WTC11 (cell line): ENCODE results near the gene SP7. TPM values are rescaled to one million over a fixed set of nuclear protein-coding genes. Genes with fewer than 3 reads are reported as not detected.
A peak's percentile ranks its signal among the peaks of the same experiment; 100 is the strongest.

ENCODE experiments used
- ATAC-seq: fragments of 200-7000 bp; cut with Tn5 transposase; 2 replicates; pipeline ENCODE4 v1.10.0; 2021; ENCODE audit warnings: mild to moderate bottlenecking, moderate library complexity
- CTCF ChIA-PET: fragments of 300-600 bp; sonication (Branson Sonifier 250); formaldehyde crosslinking; loops from one replicate; lab custom pipeline; 2021; ENCODE audit warnings: antibody characterized with exemption; lab: Charles Lee
- POLR2A ChIA-PET: fragments of 350-600 bp; sonication (Branson Sonifier 250); formaldehyde crosslinking; loops from one replicate; lab custom pipeline; 2021; ENCODE audit warnings: antibody characterized with exemption; lab: Charles Lee
- DNase-seq: peaks from one replicate; pipeline ENCODE4 v3.0.0; 2021; ENCODE audit warnings: low spot score
- H3K27ac Mint-ChIP-seq: 2 replicates; pipeline ENCODE4 v1.8.0; 2021; ENCODE audit warnings: mixed read lengths
- H3K27me3 Mint-ChIP-seq: 2 replicates; pipeline ENCODE4 v1.8.0; 2021; ENCODE audit warnings: low read depth, mild to moderate bottlenecking, moderate library complexity, mixed read lengths
- H3K36me3 Mint-ChIP-seq: 2 replicates; pipeline ENCODE4 v1.8.0; 2021; ENCODE audit warnings: mixed read lengths
- H3K4me1 Mint-ChIP-seq: 2 replicates; pipeline ENCODE4 v1.8.0; 2022; ENCODE audit warnings: mixed read lengths
- H3K4me3 Mint-ChIP-seq: 2 replicates; pipeline ENCODE4 v1.8.0; 2021; ENCODE audit warnings: mild to moderate bottlenecking, moderate library complexity, mixed read lengths
- H3K9me3 Mint-ChIP-seq: 2 replicates; pipeline ENCODE4 v1.8.0; 2021; ENCODE audit warnings: mixed read lengths
- ATF1 ChIP-seq: sonication (generic); formaldehyde crosslinking; IDR thresholded peaks from 2 replicates; pipeline ENCODE4 v1.8.1; 2023; ENCODE audit warnings: mild to moderate bottlenecking, moderate library complexity, missing genetic modification reagents
- CREB1 ChIP-seq: sonication (generic); formaldehyde crosslinking; IDR thresholded peaks from 2 replicates; pipeline ENCODE4 v1.8.0; 2023; ENCODE audit warnings: mild to moderate bottlenecking, missing genetic modification reagents
- ESRRA ChIP-seq: sonication (generic); formaldehyde crosslinking; IDR thresholded peaks from 2 replicates; pipeline ENCODE4 v1.8.1; 2022; ENCODE audit warnings: mild to moderate bottlenecking, missing genetic modification reagents, borderline replicate concordance
- GRHL2 ChIP-seq: fragments of 250-450 bp; sonication (Bioruptor Pico); IDR thresholded peaks from 2 replicates; pipeline ENCODE4 v1.8.0; 2022; ENCODE audit warnings: mild to moderate bottlenecking, moderate library complexity; ENCODE audit not compliant: insufficient replicate concordance, severe bottlenecking
- GTF2I ChIP-seq: fragments of 250-450 bp; sonication (Bioruptor Pico); conservative IDR thresholded peaks from 2 replicates; pipeline ENCODE4 v1.4.0; 2021; ENCODE audit warnings: mild to moderate bottlenecking
- MYBL2 ChIP-seq: sonication (generic); formaldehyde crosslinking; IDR thresholded peaks from 2 replicates; pipeline ENCODE4 v1.8.1; 2023; ENCODE audit warnings: mild to moderate bottlenecking, moderate library complexity, missing genetic modification reagents
- NFATC4 ChIP-seq: fragments of 250-450 bp; sonication (Bioruptor Pico); IDR thresholded peaks from 2 replicates; pipeline ENCODE4 v1.9.0; 2021; ENCODE audit warnings: mild to moderate bottlenecking
- NFYB ChIP-seq: sonication (generic); formaldehyde crosslinking; conservative IDR thresholded peaks from 2 replicates; pipeline ENCODE4 v1.8.0; 2022; ENCODE audit warnings: low read depth, missing genetic modification reagents
- NR2C2 ChIP-seq: sonication (generic); formaldehyde crosslinking; IDR thresholded peaks from 2 replicates; pipeline ENCODE4 v1.8.0; 2022; ENCODE audit warnings: mild to moderate bottlenecking, missing genetic modification reagents
- SMAD4 ChIP-seq: sonication (generic); formaldehyde crosslinking; IDR thresholded peaks from 2 replicates; pipeline ENCODE4 v1.8.0; 2022; ENCODE audit warnings: mild to moderate bottlenecking, missing genetic modification reagents
- TEAD4 ChIP-seq: sonication (generic); formaldehyde crosslinking; IDR thresholded peaks from 2 replicates; pipeline ENCODE4 v1.8.0; 2022; ENCODE audit warnings: mild to moderate bottlenecking, missing genetic modification reagents
- ZNF138 ChIP-seq: sonication (generic); formaldehyde crosslinking; conservative IDR thresholded peaks from 2 replicates; pipeline ENCODE4 v1.8.1; 2022; ENCODE audit warnings: mild to moderate bottlenecking, moderate library complexity, missing genetic modification reagents
- ZNF232 ChIP-seq: sonication (generic); formaldehyde crosslinking; IDR thresholded peaks from 2 replicates; pipeline ENCODE4 v1.8.0; 2022; ENCODE audit warnings: mild to moderate bottlenecking, missing genetic modification reagents
- ZNF396 ChIP-seq: fragments of 250-450 bp; sonication (Bioruptor Pico); IDR thresholded peaks from 2 replicates; pipeline ENCODE4 v1.8.0; 2021; ENCODE audit warnings: mild to moderate bottlenecking, moderate library complexity, borderline replicate concordance
- total RNA-seq: library from RNA; stranded (reverse); gene quantifications from 3 replicates; pipeline ENCODE4 v1.2.3, GENCODE V29; 2021
- TF ChIP-seq, protein P1 (sequence below): sonication (generic); formaldehyde crosslinking; IDR thresholded peaks from 2 replicates; pipeline ENCODE4 v1.8.1; 2022; ENCODE audit warnings: mild to moderate bottlenecking, moderate library complexity, missing genetic modification reagents
- TF ChIP-seq, protein P2 (sequence below): sonication (generic); formaldehyde crosslinking; IDR thresholded peaks from 2 replicates; pipeline ENCODE4 v1.8.1; 2023; ENCODE audit warnings: mild to moderate bottlenecking, missing genetic modification reagents, moderate library complexity
- TF ChIP-seq, protein P3 (sequence below): sonication (generic); formaldehyde crosslinking; IDR thresholded peaks from 2 replicates; pipeline ENCODE4 v1.8.1; 2023; ENCODE audit warnings: mild to moderate bottlenecking, missing genetic modification reagents
- TF ChIP-seq, protein P4 (sequence below): sonication (generic); formaldehyde crosslinking; IDR thresholded peaks from 2 replicates; pipeline ENCODE4 v1.8.1; 2022; ENCODE audit warnings: low read depth, mild to moderate bottlenecking, moderate library complexity, missing genetic modification reagents, borderline replicate concordance

Gene SP7
- total RNA-seq, 1 experiment from 2014 or later: 0.09 TPM

DNA sequence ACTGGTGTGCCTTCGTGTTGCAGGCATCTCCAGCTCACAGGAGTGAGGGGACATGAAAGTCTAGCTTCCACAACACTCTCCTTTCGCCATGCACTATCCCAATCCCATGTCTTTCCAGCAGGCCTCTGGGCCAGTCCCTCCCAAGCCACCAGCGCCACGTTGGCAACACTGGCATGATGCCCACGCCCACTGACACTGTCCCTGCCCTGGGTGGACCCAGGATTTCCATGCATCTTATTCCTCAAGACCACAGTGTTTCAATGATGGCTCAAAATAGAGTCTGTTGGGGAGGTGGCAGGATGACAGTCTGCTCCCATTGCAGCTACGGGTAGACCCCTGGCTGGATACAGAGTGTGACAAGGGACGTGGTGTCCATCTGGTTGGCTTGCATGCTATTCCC is 2.3 kb downstream of the SP7 start:
- peak overlapping the region; percentile 46; the same call in 1 of the 2 replicates for H3K27ac Mint-ChIP-seq
- H3K27me3 Mint-ChIP-seq: peaks cover 52% of the 10 kb centered on the region
- ATAC-seq: no peak
- ChIA-PET CTCF (interaction anchor here (1.2 to 2.6 kb wide), 5 partner anchors 12 to 148 kb away, joined by 5 to 20 read pairs (median 7); partner anchors contain the start of gene AAAS), POLR2A (no interaction called here)
- no peak overlapping the region for H3K4me3 Mint-ChIP-seq
- TF ChIP-seq MYBL2 (CRISPR knock-in tag) (no peak), SMAD4 (CRISPR knock-in tag) (no peak)
- no peaks in the 10 kb centered on the region for H3K9me3 Mint-ChIP-seq
- DNase-seq: no peak
- H3K4me1 Mint-ChIP-seq: peaks cover 15% of the 10 kb centered on the region
- H3K36me3 Mint-ChIP-seq: no peaks in the 10 kb centered on the region

DNA sequence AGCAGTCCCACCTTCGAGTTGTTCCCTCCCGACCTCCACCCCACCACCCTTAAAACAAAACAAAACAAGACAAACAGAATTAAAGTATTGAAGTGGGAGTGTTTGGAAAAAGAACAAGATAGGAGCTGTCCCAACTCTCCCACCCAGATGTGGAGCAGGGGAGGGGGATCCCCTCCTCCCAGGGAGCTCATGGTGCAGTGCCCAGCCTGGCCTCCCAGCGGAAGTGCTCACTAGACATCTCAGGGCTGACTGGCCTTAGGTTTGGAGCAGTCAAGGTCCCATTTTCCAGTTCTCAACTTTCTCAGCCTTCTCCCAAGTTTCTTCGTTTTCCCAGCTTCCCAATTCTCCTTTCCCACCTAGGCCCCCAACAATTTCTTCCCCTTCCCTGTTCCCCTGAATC is 2.9 kb downstream of the SP7 start:
- ATAC-seq: no peak
- TF ChIP-seq ESRRA (CRISPR knock-in tag): no peak
- TF ChIP-seq ZNF138: no peak
- TF ChIP-seq, protein P1, sequence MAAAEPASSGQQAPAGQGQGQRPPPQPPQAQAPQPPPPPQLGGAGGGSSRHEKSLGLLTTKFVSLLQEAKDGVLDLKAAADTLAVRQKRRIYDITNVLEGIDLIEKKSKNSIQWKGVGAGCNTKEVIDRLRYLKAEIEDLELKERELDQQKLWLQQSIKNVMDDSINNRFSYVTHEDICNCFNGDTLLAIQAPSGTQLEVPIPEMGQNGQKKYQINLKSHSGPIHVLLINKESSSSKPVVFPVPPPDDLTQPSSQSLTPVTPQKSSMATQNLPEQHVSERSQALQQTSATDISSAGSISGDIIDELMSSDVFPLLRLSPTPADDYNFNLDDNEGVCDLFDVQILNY (CRISPR knock-in tag): no peak
- TF ChIP-seq NFATC4 (CRISPR knock-in tag): no peak
- no peak for TF ChIP-seq NFYB (CRISPR knock-in tag)
- TF ChIP-seq, protein P2, sequence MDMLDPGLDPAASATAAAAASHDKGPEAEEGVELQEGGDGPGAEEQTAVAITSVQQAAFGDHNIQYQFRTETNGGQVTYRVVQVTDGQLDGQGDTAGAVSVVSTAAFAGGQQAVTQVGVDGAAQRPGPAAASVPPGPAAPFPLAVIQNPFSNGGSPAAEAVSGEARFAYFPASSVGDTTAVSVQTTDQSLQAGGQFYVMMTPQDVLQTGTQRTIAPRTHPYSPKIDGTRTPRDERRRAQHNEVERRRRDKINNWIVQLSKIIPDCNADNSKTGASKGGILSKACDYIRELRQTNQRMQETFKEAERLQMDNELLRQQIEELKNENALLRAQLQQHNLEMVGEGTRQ (CRISPR knock-in tag): no peak
- TF ChIP-seq NR2C2 (CRISPR knock-in tag): no peak
- TF ChIP-seq, protein P3, sequence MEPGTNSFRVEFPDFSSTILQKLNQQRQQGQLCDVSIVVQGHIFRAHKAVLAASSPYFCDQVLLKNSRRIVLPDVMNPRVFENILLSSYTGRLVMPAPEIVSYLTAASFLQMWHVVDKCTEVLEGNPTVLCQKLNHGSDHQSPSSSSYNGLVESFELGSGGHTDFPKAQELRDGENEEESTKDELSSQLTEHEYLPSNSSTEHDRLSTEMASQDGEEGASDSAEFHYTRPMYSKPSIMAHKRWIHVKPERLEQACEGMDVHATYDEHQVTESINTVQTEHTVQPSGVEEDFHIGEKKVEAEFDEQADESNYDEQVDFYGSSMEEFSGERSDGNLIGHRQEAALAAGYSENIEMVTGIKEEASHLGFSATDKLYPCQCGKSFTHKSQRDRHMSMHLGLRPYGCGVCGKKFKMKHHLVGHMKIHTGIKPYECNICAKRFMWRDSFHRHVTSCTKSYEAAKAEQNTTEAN (CRISPR knock-in tag): no peak
- TF ChIP-seq, protein P4, sequence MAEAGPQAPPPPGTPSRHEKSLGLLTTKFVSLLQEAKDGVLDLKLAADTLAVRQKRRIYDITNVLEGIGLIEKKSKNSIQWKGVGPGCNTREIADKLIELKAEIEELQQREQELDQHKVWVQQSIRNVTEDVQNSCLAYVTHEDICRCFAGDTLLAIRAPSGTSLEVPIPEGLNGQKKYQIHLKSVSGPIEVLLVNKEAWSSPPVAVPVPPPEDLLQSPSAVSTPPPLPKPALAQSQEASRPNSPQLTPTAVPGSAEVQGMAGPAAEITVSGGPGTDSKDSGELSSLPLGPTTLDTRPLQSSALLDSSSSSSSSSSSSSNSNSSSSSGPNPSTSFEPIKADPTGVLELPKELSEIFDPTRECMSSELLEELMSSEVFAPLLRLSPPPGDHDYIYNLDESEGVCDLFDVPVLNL (CRISPR knock-in tag): no peak
- TF ChIP-seq ZNF396: no peak
- TF ChIP-seq GTF2I: no peak
- Mint-ChIP-seq H3K9me3 (no peaks in the 10 kb centered on the region), H3K36me3 (no peaks in the 10 kb centered on the region), H3K4me1 (peaks cover 13% of the 10 kb centered on the region), H3K27me3 (peaks cover 57% of the 10 kb centered on the region), H3K27ac (peak overlapping the region; percentile 46; the same call in 1 of the 2 replicates), H3K4me3 (no peak overlapping the region)
- CTCF ChIA-PET: interaction anchor here (1.2 to 2.6 kb wide), 2 partner anchors 12 to 19 kb away, joined by 5 to 15 read pairs; partner anchors contain the start of gene AAAS
- no peak for DNase-seq
- POLR2A ChIA-PET: no interaction called here

DNA sequence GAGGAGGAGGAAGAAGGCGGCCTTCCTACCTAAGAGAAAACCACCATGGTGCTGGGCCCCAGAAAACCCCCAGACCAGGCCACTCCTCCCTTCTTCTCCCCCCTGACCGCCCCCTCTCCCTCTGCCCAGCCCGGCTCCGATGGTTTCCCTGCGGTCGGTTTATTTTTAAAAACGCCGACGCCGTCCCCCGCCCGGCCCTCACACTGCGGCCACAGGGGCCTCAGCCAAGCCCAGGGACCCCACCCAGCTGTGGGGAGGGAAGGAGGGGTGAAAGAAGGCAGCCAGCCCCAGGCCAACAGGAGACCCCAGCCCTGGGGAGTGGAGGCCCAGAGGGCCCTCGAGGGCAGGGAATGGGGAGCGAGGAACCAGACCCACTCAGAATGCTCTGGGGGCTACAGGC is 3.4 kb downstream of the SP7 start:
- peaks cover 61% of the 10 kb centered on the region for H3K27me3 Mint-ChIP-seq
- DNase-seq (no peak), ATAC-seq (no peak)
- no peak overlapping the region for H3K4me3 Mint-ChIP-seq
- H3K36me3 Mint-ChIP-seq: no peaks in the 10 kb centered on the region
- ChIA-PET CTCF (interaction anchor here (0.5 to 2.6 kb wide), 4 partner anchors 11 to 149 kb away, joined by 3 to 15 read pairs (median 4); partner anchors contain the start of gene AAAS), POLR2A (no interaction called here)
- peaks cover 11% of the 10 kb centered on the region for H3K4me1 Mint-ChIP-seq
- no peak for TF ChIP-seq TEAD4
- TF ChIP-seq, protein P2 (CRISPR knock-in tag): no peak
- no peak for TF ChIP-seq ATF1
- no peak for TF ChIP-seq GRHL2 (CRISPR knock-in tag)
- no peak for TF ChIP-seq ZNF232 (CRISPR knock-in tag)
- TF ChIP-seq CREB1 (CRISPR knock-in tag): no peak
- no peaks in the 10 kb centered on the region for H3K9me3 Mint-ChIP-seq
- no peak overlapping the region for H3K27ac Mint-ChIP-seq
